GM18909 (cell line): Measurements from ENCODE around the gene UBASH3B.
A peak's percentile ranks its signal among the peaks of the same experiment; 100 is the strongest.

Source experiments
- ATAC-seq: cut with Tn5 transposase; IDR thresholded peaks from one replicate; pipeline ENCODE4 v1.9.1; 2021; ENCODE audit warnings: mild to moderate bottlenecking; ENCODE audit not compliant: unreplicated experiment, poor library complexity

Gene UBASH3B

GRCh38 chr11:122703541-122704272 lies 48.2 kb downstream of the UBASH3B start:
- ATAC-seq = no peak

- ATAC-seq = no peak
These were observed 49.9 kb downstream of the UBASH3B start for GRCh38 chr11:122705396-122705795.

- no peak for ATAC-seq
These were observed 51.0 kb downstream of the UBASH3B start for GRCh38 chr11:122706291-122707088.

GRCh38 chr11:122707111-122707510 lies 51.6 kb downstream of the UBASH3B start:
- ATAC-seq = no peak

- ATAC-seq = no peak
These were observed 52.4 kb downstream of the UBASH3B start for GRCh38 chr11:122707901-122708300.

GRCh38 chr11:122709039-122709760 lies 53.7 kb downstream of the UBASH3B start:
- ATAC-seq = no peak

GRCh38 chr11:122711362-122711761 lies 55.8 kb downstream of the UBASH3B start:
- no peak for ATAC-seq

GRCh38 chr11:122711831-122712381 lies 56.4 kb downstream of the UBASH3B start:
- ATAC-seq = no peak

- peak; percentile 39 for ATAC-seq
These were observed 58.5 kb downstream of the UBASH3B start for GRCh38 chr11:122714004-122714403.

- no peak for ATAC-seq
These were observed 59.0 kb downstream of the UBASH3B start for GRCh38 chr11:122714484-122714883.

GRCh38 chr11:122715548-122716440 lies 60.3 kb downstream of the UBASH3B start:
- ATAC-seq = no peak

GRCh38 chr11:122717264-122717867 lies 61.8 kb downstream of the UBASH3B start:
- ATAC-seq = peak; percentile 91

GRCh38 chr11:122720107-122720881 lies 64.8 kb downstream of the UBASH3B start:
- ATAC-seq = no peak

- no peak for ATAC-seq
These were observed 65.9 kb downstream of the UBASH3B start for GRCh38 chr11:122721201-122721963.

GRCh38 chr11:122721964-122722266 lies 66.4 kb downstream of the UBASH3B start:
- no peak for ATAC-seq

- no peak for ATAC-seq
These were observed 67.6 kb downstream of the UBASH3B start for GRCh38 chr11:122723106-122723505.

GRCh38 chr11:122723576-122723975 lies 68.1 kb downstream of the UBASH3B start:
- ATAC-seq = no peak

- no peak for ATAC-seq
These were observed 69.0 kb downstream of the UBASH3B start for GRCh38 chr11:122724520-122724919.
